IMR-90 (cell line): Measurements from ENCODE around the gene WRAP53. TPM values are rescaled to one million over a fixed set of nuclear protein-coding genes. Genes with fewer than 3 reads are reported as not detected.

Source experiments
- ATAC-seq: fragments of 200-7000 bp; cut with Tn5 transposase; 2 replicates; pipeline ENCODE4 v1.9.1; 2020; ENCODE audit warnings: low read depth, mild to moderate bottlenecking, moderate library complexity
- Bru-seq: library from RNA; stranded (reverse); fragments of 400-500 nt; gene quantifications from one replicate; lab custom pipeline; 2021; lab: Mats Ljungman, UMichigan
- BruChase-seq, 2 experiments: library from RNA; stranded (reverse); fragments of 400-500 nt; gene quantifications; one replicate each; lab custom pipeline; 2021; lab: Mats Ljungman, UMichigan
- BruUV-seq: library from RNA; stranded (reverse); fragments of 400-500 nt; replicated peaks from 2 replicates; lab custom pipeline; 2021; lab: Mats Ljungman, UMichigan
- CTCF ChIA-PET: fragments of 300-600 bp; formaldehyde crosslinking; extraction: SDS; loops from one replicate; lab custom pipeline; 2021; ENCODE audit warnings: antibody characterized with exemption; lab: Yijun Ruan, JAX
- POLR2A ChIA-PET: fragments of 300-600 bp; sonication (Branson Sonifier 250); formaldehyde crosslinking; loops from one replicate; lab custom pipeline; 2022; ENCODE audit warnings: antibody characterized with exemption; ENCODE audit not compliant: unreplicated experiment; lab: Charles Lee
- DNase-seq: peaks from one replicate; pipeline ENCODE4 v3.0.0; 2013
- H2AFZ ChIP-seq: replicated peaks from 2 replicates; pipeline ENCODE3; 2013; ENCODE audit warnings: low read length, mild to moderate bottlenecking; ENCODE audit not compliant: poor library complexity
- H2AK5ac ChIP-seq: 2 replicates; pipeline ENCODE4 v1.6.1; 2013; ENCODE audit warnings: low read depth, low read length, inconsistent platforms
- H2AK9ac ChIP-seq: replicated peaks from 2 replicates; pipeline ENCODE3; 2013; ENCODE audit warnings: mild to moderate bottlenecking, low read depth, low read length, moderate library complexity; ENCODE audit not compliant: poor library complexity
- H2BK120ac ChIP-seq: 2 replicates; pipeline ENCODE4 v1.6.1; 2013; ENCODE audit warnings: low read depth, low read length, inconsistent platforms
- H2BK15ac ChIP-seq: 3 replicates; pipeline ENCODE4 v1.6.1; 2013; ENCODE audit warnings: low read depth, low read length, inconsistent platforms
- H2BK20ac ChIP-seq: 2 replicates; pipeline ENCODE4 v1.6.1; 2013; ENCODE audit warnings: low read depth, mild to moderate bottlenecking, inconsistent platforms, low read length, moderate library complexity
- H2BK5ac ChIP-seq: 2 replicates; pipeline ENCODE4 v1.6.1; 2013; ENCODE audit warnings: mild to moderate bottlenecking, low read depth, low read length, inconsistent platforms; ENCODE audit not compliant: poor library complexity, severe bottlenecking
- H3K14ac ChIP-seq: replicated peaks from 2 replicates; pipeline ENCODE4 v1.6.1; 2013; ENCODE audit warnings: low read depth, low read length, inconsistent platforms
- H3K18ac ChIP-seq: 2 replicates; pipeline ENCODE4 v1.6.1; 2013; ENCODE audit warnings: low read depth, low read length, control low read depth
- H3K23ac ChIP-seq: 2 replicates; pipeline ENCODE4 v1.6.1; 2013; ENCODE audit warnings: low read depth, low read length, inconsistent platforms
- H3K27ac ChIP-seq: 2 replicates; pipeline ENCODE4 v1.5.1; 2013; ENCODE audit warnings: mild to moderate bottlenecking, control low read depth, low read length; ENCODE audit not compliant: insufficient read depth
- H3K27me3 ChIP-seq: 2 replicates; pipeline ENCODE4 v1.6.1; 2013; ENCODE audit warnings: low read length; ENCODE audit not compliant: control insufficient read depth, insufficient read depth
- H3K36me3 ChIP-seq: 2 replicates; pipeline ENCODE4 v1.6.1; 2013; ENCODE audit warnings: low read length, mixed read lengths; ENCODE audit not compliant: control insufficient read depth, insufficient read depth
- H3K4ac ChIP-seq: 2 replicates; pipeline ENCODE4 v1.6.1; 2013; ENCODE audit warnings: low read depth, low read length, inconsistent platforms
- H3K4me1 ChIP-seq: 2 replicates; pipeline ENCODE4 v1.6.1; 2013; ENCODE audit warnings: low read length, mixed read lengths; ENCODE audit not compliant: control insufficient read depth, insufficient read depth
- H3K4me2 ChIP-seq: 2 replicates; pipeline ENCODE4 v1.6.1; 2013; ENCODE audit warnings: low read depth, mild to moderate bottlenecking, control low read depth, low read length, moderate library complexity
- H3K4me3 ChIP-seq: 2 replicates; pipeline ENCODE4 v1.5.1; 2013; ENCODE audit warnings: low read depth, mild to moderate bottlenecking, control low read depth, low read length, moderate library complexity; ENCODE audit not compliant: insufficient read depth
- H3K56ac ChIP-seq: 2 replicates; pipeline ENCODE4 v1.6.1; 2013; ENCODE audit warnings: low read length, inconsistent platforms; ENCODE audit not compliant: insufficient read depth; ENCODE audit errors: extremely low read depth
- H3K79me1 ChIP-seq, 2 experiments: 2 replicates each; pipeline ENCODE4 v1.6.1; 2013; ENCODE audit warnings: low read length in 2 of 2, inconsistent platforms in 1 of 2, low read depth in 1 of 2
- H3K9ac ChIP-seq: 2 replicates; pipeline ENCODE4 v1.6.1; 2013; ENCODE audit warnings: low read depth, low read length, control low read depth
- H3K9me1 ChIP-seq: 2 replicates; pipeline ENCODE4 v1.6.1; 2013; ENCODE audit warnings: low read length, inconsistent platforms; ENCODE audit not compliant: insufficient read depth
- H3K9me3 ChIP-seq: 2 replicates; pipeline ENCODE4 v1.6.1; 2013; ENCODE audit warnings: low read length; ENCODE audit not compliant: control insufficient read depth, insufficient read depth
- H4K20me1 ChIP-seq: 2 replicates; pipeline ENCODE4 v1.6.1; 2013; ENCODE audit warnings: low read length, inconsistent platforms; ENCODE audit not compliant: insufficient read depth
- H4K5ac ChIP-seq: 2 replicates; pipeline ENCODE4 v1.6.1; 2013; ENCODE audit warnings: mild to moderate bottlenecking, low read depth, low read length, control low read depth
- H4K8ac ChIP-seq, 2 experiments: 2 replicates each; pipeline ENCODE4 v1.6.1; 2013; ENCODE audit warnings: low read depth in 2 of 2, low read length in 2 of 2, control low read depth in 1 of 2, inconsistent platforms in 1 of 2
- H4K91ac ChIP-seq: 2 replicates; pipeline ENCODE4 v1.6.1; 2013; ENCODE audit warnings: low read depth, low read length, inconsistent platforms; ENCODE audit not compliant: insufficient read depth
- BHLHE40 ChIP-seq: fragments of 150-350 bp; IDR thresholded peaks from 2 replicates; pipeline ENCODE4 v1.6.1; 2016; ENCODE audit warnings: mild to moderate bottlenecking, low read depth, low read length
- CHD1 ChIP-seq: IDR thresholded peaks from 2 replicates; pipeline ENCODE4 v1.6.1; 2012; ENCODE audit warnings: low read depth, low read length, improper control_type of control experiment
- ELK1 ChIP-seq: fragments of 150-350 bp; IDR thresholded peaks from 2 replicates; pipeline ENCODE4 v1.6.1; 2016; ENCODE audit warnings: low read depth, mild to moderate bottlenecking, low read length, moderate library complexity, borderline replicate concordance
- FOS ChIP-seq: fragments of 150-350 bp; IDR thresholded peaks from 2 replicates; pipeline ENCODE4 v1.6.1; 2016; ENCODE audit warnings: low read depth, low read length
- MAFK ChIP-seq: IDR thresholded peaks from 2 replicates; pipeline ENCODE4 v1.6.1; 2012; ENCODE audit warnings: low read depth, low read length, improper control_type of control experiment
- MAZ ChIP-seq: IDR thresholded peaks from 2 replicates; pipeline ENCODE4 v1.6.1; 2012; ENCODE audit warnings: low read depth, mild to moderate bottlenecking, low read length, improper control_type of control experiment, moderate library complexity, borderline replicate concordance
- MXI1 ChIP-seq: IDR thresholded peaks from 2 replicates; pipeline ENCODE4 v1.6.1; 2012; ENCODE audit warnings: low read depth, mild to moderate bottlenecking, low read length, moderate library complexity, borderline replicate concordance
- NFE2L2 ChIP-seq: fragments of 150-350 bp; IDR thresholded peaks from 2 replicates; pipeline ENCODE4 v1.6.1; 2016; ENCODE audit warnings: low read depth, mild to moderate bottlenecking, low read length
- POLR2A ChIP-seq: IDR thresholded peaks from 2 replicates; pipeline ENCODE4 v1.6.1; 2012; ENCODE audit warnings: mild to moderate bottlenecking, low read depth, low read length
- RAD21 ChIP-seq: IDR thresholded peaks from 2 replicates; pipeline ENCODE4 v1.6.1; 2012; ENCODE audit warnings: low read length, improper control_type of control experiment
- RFX5 ChIP-seq: IDR thresholded peaks from 2 replicates; pipeline ENCODE4 v1.8.0; 2012; ENCODE audit warnings: low read depth, mild to moderate bottlenecking, low read length, moderate library complexity
- SMC3 ChIP-seq: fragments of 150-350 bp; IDR thresholded peaks from 2 replicates; pipeline ENCODE4 v1.6.1; 2016; ENCODE audit warnings: low read depth, mild to moderate bottlenecking, antibody characterized with exemption, low read length, moderate library complexity
- USF2 ChIP-seq: fragments of 150-350 bp; IDR thresholded peaks from 2 replicates; pipeline ENCODE4 v1.6.1; 2017; ENCODE audit warnings: mild to moderate bottlenecking, antibody characterized with exemption, low read length, low read depth
- WGBS, 2 experiments: methylation state at CpG; one replicate each; pipeline versions ENCODE4 v1.1.5 to v1.1.7; 2013; ENCODE audit warnings: missing lambda C conversion rate in 2 of 2; ENCODE audit not compliant: insufficient read length in 1 of 2; ENCODE audit errors: extremely low coverage in 2 of 2; 5-methylcytosine and 5-hydroxymethylcytosine counted together
- dilution Hi-C: fragments of 300-500 bp; cut with HindIII; formaldehyde crosslinking; loops from one replicate; pipeline ENCODE4 v1.14.3; 2018; ENCODE audit warnings: low sequenced_read_pairs; ENCODE audit not compliant: unreplicated experiment
- in situ Hi-C: fragments of 300-500 bp; cut with MboI; formaldehyde crosslinking; loops from 3 replicates; pipeline ENCODE4 v1.14.3; 2019; ENCODE audit warnings: low sequenced_read_pairs, inconsistent platforms, mixed read lengths
- intact Hi-C: fragments of 100-400 bp; cut with micrococcal nuclease; formaldehyde crosslinking; loops from 2 replicates; pipeline ENCODE4 v1.10.0; 2022
- long read RNA-seq: library from polyadenylated mRNA; unstranded; transcript quantifications from one replicate; pipeline ENCODE4 v2.0.0, GENCODE V29; 2021; ENCODE audit not compliant: unreplicated experiment
- polyA plus RNA-seq, 3 experiments: library from polyadenylated mRNA; depleted of rRNA; stranded (reverse); fragments of >200 nt; gene quantifications; 2 replicates each; pipeline ENCODE4 v1.2.3, GENCODE V29; 2012; ENCODE audit warnings: low replicate concordance in 1 of 3
- total RNA-seq: library from RNA; depleted of rRNA; stranded (reverse); fragments of >200 nt; gene quantifications from 2 replicates; pipeline ENCODE4 v1.2.3, GENCODE V29; 2012; rRNA removed

WRAP53 gene
- total RNA-seq (5.0 and 6.6 TPM in 2 replicates), polyA plus RNA-seq (2012; rRNA removed) (9.4 and 9.5 TPM in 2 replicates), Bru-seq, nascent RNA (percentile 43 among the genes with signal in this experiment), BruChase-seq, experiment 1, labeled RNA remaining after a 6-hour chase (percentile 47 among the genes with signal in this experiment), BruChase-seq, experiment 2, labeled RNA remaining after a 2-hour chase (percentile 37 among the genes with signal in this experiment)
- 4.4 and 6.0 TPM in 2 replicates for polyA plus RNA-seq (2012; cell fraction: cytosol; rRNA removed)
- 7.6 and 17.7 TPM in 2 replicates for polyA plus RNA-seq (2012; cell fraction: nucleus; rRNA removed; ENCODE audit: low replicate concordance)
- long read RNA-seq, full-length matches to known transcripts: 8 of 13 reads
- long read RNA-seq, partial matches to known transcripts: 2 of 13 reads
- long read RNA-seq, other reads (novel, unspliced or antisense): 3 of 13 reads

- Histone ChIP-seq H3K27me3 (no peaks in the 10 kb centered on the region), H3K4ac (peak within 1 kb of the TSS; percentile 97), H4K20me1 (peaks cover 4% of the 10 kb centered on the region), H3K23ac (peak within 1 kb of the TSS; percentile 98), H3K36me3 (no peaks in the 10 kb centered on the region), H3K18ac (no peak within 1 kb of the TSS), H3K79me1 (peaks cover 15 to 54% of the 10 kb centered on the region in 2 experiments), H3K9me3 (no peaks in the 10 kb centered on the region), H3K27ac (peak within 1 kb of the TSS; percentile 96), H3K14ac (peak within 1 kb of the TSS; percentile 94), H2AFZ (peak within 1 kb of the TSS; percentile 90), H3K9me1 (no peaks in the 10 kb centered on the region), H2BK5ac (peak within 1 kb of the TSS; percentile 95), H2AK9ac (peak within 1 kb of the TSS; percentile 95), H2BK15ac (peak within 1 kb of the TSS; percentile 38; the same call in 1 of the 3 replicates), H3K4me3 (peak within 1 kb of the TSS; percentile 83), H3K56ac (peak within 1 kb of the TSS; percentile 99), H2BK20ac (peak within 1 kb of the TSS; percentile 46; the same call in 1 of the 2 replicates), H3K9ac (peak within 1 kb of the TSS; percentile 96), H3K4me1 (no peaks in the 10 kb centered on the region), H2BK120ac (peak within 1 kb of the TSS; percentile 88), H4K91ac (peak within 1 kb of the TSS; percentile 93), H3K4me2 (peak within 1 kb of the TSS; percentile 93), H2AK5ac (peak within 1 kb of the TSS; percentile 87), H4K5ac (peak within 1 kb of the TSS; percentile 98), H4K8ac (peak within 1 kb of the TSS; percentile 86 to 95)
- no TSS peak for BruUV-seq
- ATAC-seq (peak; percentile 90), DNase-seq (peak; percentile 99)
- CTCF ChIA-PET: interaction anchor here (0.5 to 4.1 kb wide), 16 partner anchors 14 to 642 kb away, joined by 3 to 27 read pairs (median 4); partner anchors contain the start of genes CD68, EFNB3, FXR2 and MPDU1
- dilution Hi-C loops (no loop called here), in situ Hi-C loops (no loop called here), intact Hi-C loops (loop anchor here (1.0 to 5.0 kb wide), 4 partner anchors 54 to 206 kb away; partner anchors contain the start of genes FXR2, POLR2A and SLC35G6)
- WGBS, 2 experiments: 1% methylated on average over 16 of the region's 51 CpGs; no CpG with 5 or more reads in 1 of the 2 experiments
- POLR2A ChIA-PET: interaction anchor here (0.6 to 3.0 kb wide), 5 partner anchors 11 to 189 kb away, joined by 3 to 9 read pairs (median 3); partner anchors contain the start of genes MPDU1 and SAT2
- TF ChIP-seq CHD1: no peak
- no peak for TF ChIP-seq ELK1
- peak; percentile 78 for TF ChIP-seq RAD21
- no peak; the same call in 1 of the 2 replicates for TF ChIP-seq MXI1
- TF ChIP-seq FOS: no peak
- TF ChIP-seq BHLHE40: no peak
- peak; percentile 75 for TF ChIP-seq SMC3
- TF ChIP-seq MAFK: no peak
- TF ChIP-seq NFE2L2: no peak
- TF ChIP-seq RFX5: no peak
- TF ChIP-seq MAZ: 0 out of 2 replicates have a peak, but pooled peaks have one; percentile 51
- peak; percentile 48 for TF ChIP-seq POLR2A
- TF ChIP-seq USF2: peak; percentile 45; the same call in 1 of the 2 replicates
These were observed at the start of gene WRAP53 for GRCh38 chr17:7687908-7688807. Gene WRAP53, plus strand, starts transcription at chr17:7688477. Its CDS starts 172 bp downstream, at chr17:7688649.
